ENCODE measurements around the gene MSI1.

- TF ChIP-seq, protein P1, sequence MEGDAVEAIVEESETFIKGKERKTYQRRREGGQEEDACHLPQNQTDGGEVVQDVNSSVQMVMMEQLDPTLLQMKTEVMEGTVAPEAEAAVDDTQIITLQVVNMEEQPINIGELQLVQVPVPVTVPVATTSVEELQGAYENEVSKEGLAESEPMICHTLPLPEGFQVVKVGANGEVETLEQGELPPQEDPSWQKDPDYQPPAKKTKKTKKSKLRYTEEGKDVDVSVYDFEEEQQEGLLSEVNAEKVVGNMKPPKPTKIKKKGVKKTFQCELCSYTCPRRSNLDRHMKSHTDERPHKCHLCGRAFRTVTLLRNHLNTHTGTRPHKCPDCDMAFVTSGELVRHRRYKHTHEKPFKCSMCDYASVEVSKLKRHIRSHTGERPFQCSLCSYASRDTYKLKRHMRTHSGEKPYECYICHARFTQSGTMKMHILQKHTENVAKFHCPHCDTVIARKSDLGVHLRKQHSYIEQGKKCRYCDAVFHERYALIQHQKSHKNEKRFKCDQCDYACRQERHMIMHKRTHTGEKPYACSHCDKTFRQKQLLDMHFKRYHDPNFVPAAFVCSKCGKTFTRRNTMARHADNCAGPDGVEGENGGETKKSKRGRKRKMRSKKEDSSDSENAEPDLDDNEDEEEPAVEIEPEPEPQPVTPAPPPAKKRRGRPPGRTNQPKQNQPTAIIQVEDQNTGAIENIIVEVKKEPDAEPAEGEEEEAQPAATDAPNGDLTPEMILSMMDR (conservative IDR thresholded peaks at IDR 0.05; ENCODE audit: low read length), result no peak
- TF ChIP-seq EZH2phosphoT487 (IDR thresholded peaks at IDR 0.05; ENCODE audit: borderline replicate concordance, low read depth, low read length), result no peak
These were observed 36.9 kb downstream of the MSI1 start for GRCh38 chr12:120332041-120332440.

Measured in OCI-LY7 (cell line).